MM.1S (cell line): ENCODE results near the gene TMEM82.

Experiments used
- DNase-seq: peaks from one replicate; pipeline ENCODE4 v3.0.0-alpha.2; 2015
- H2AFZ ChIP-seq: fragments of 300-600 bp; sonication (generic); 2 replicates; pipeline ENCODE4 v1.6.0; 2016; ENCODE audit warnings: antibody characterized with exemption, low read length
- H3F3A ChIP-seq: fragments of 300-600 bp; sonication (generic); 2 replicates; pipeline ENCODE4 v1.6.1; 2016; ENCODE audit warnings: mild to moderate bottlenecking, antibody characterized with exemption, low read length, moderate library complexity, mixed read lengths; ENCODE audit not compliant: insufficient read depth
- H3K27ac ChIP-seq: fragments of 300-600 bp; sonication (generic); 2 replicates; pipeline ENCODE4 v1.5.1; 2016; ENCODE audit warnings: mild to moderate bottlenecking, low read length
- H3K27me3 ChIP-seq: fragments of 300-600 bp; sonication (generic); replicated peaks from 2 replicates; pipeline ENCODE4 v1.6.0; 2016; ENCODE audit warnings: low read length; ENCODE audit not compliant: insufficient read depth
- H3K36me3 ChIP-seq: fragments of 300-600 bp; sonication (generic); replicated peaks from 2 replicates; pipeline ENCODE4 v1.6.1; 2016; ENCODE audit warnings: mild to moderate bottlenecking, low read length, mixed read lengths; ENCODE audit not compliant: insufficient read depth
- H3K4me1 ChIP-seq: fragments of 300-600 bp; sonication (generic); 2 replicates; pipeline ENCODE4 v1.6.1; 2016; ENCODE audit warnings: low read length, mixed read lengths
- H3K4me2 ChIP-seq: fragments of 300-600 bp; sonication (generic); 2 replicates; pipeline ENCODE4 v1.6.0; 2016; ENCODE audit warnings: low read depth, low read length
- H3K4me3 ChIP-seq: fragments of 300-600 bp; sonication (generic); 2 replicates; pipeline ENCODE4 v1.5.1; 2016; ENCODE audit warnings: low read length, mixed read lengths
- H3K79me2 ChIP-seq: fragments of 300-600 bp; sonication (generic); 2 replicates; pipeline ENCODE4 v1.6.1; 2016; ENCODE audit warnings: mixed run types, low read length, mixed read lengths
- H3K9ac ChIP-seq: fragments of 300-600 bp; sonication (generic); 2 replicates; pipeline ENCODE4 v1.6.1; 2016; ENCODE audit warnings: low read length, mixed read lengths
- H3K9me2 ChIP-seq: fragments of 300-600 bp; sonication (generic); replicated peaks from 2 replicates; pipeline ENCODE4 v1.6.1; 2016; ENCODE audit warnings: mild to moderate bottlenecking, low read length, mixed read lengths; ENCODE audit not compliant: insufficient read depth
- H3K9me3 ChIP-seq: fragments of 300-600 bp; sonication (generic); replicated peaks from 2 replicates; pipeline ENCODE4 v1.6.1; 2016; ENCODE audit warnings: mild to moderate bottlenecking, low read length, mixed read lengths; ENCODE audit not compliant: insufficient read depth
- H4K20me1 ChIP-seq: fragments of 300-600 bp; sonication (generic); 2 replicates; pipeline ENCODE4 v1.6.1; 2016; ENCODE audit warnings: mild to moderate bottlenecking, low read length, moderate library complexity, mixed read lengths; ENCODE audit not compliant: insufficient read depth
- CTCF ChIP-seq: fragments of 300-600 bp; sonication (generic); IDR thresholded peaks from 2 replicates; pipeline ENCODE4 v1.5.1; 2016; ENCODE audit warnings: antibody characterized with exemption, low read length, mixed read lengths
- EZH2 ChIP-seq: fragments of 300-600 bp; sonication (generic); optimal IDR thresholded peaks from 2 replicates; pipeline ENCODE3; 2017; ENCODE audit warnings: low read depth, mild to moderate bottlenecking, antibody characterized with exemption, low read length, mixed read lengths
- EZH2phosphoT487 ChIP-seq: fragments of 300-600 bp; sonication (generic); IDR thresholded peaks from 2 replicates; pipeline ENCODE4 v1.6.1; 2018; ENCODE audit warnings: antibody characterized with exemption, low read length

TMEM82 gene

GRCh38 chr1:15736038-15736891, 6.0 kb upstream of the TMEM82 start, which contains the start of gene SLC25A34:
TSS of gene SLC25A34 (plus strand) at chr1:15736258. CDS start at chr1:15736486, 228 bp downstream.
- Histone ChIP-seq H3K9ac (no peak within 1 kb of the TSS), H3F3A (no peaks in the 10 kb centered on the region), H4K20me1 (no peaks in the 10 kb centered on the region), H3K4me2 (no peak within 1 kb of the TSS), H3K27ac (no peak within 1 kb of the TSS), H3K79me2 (no peaks in the 10 kb centered on the region), H3K4me3 (no peak within 1 kb of the TSS), H3K27me3 (no peaks in the 10 kb centered on the region), H2AFZ (no peak within 1 kb of the TSS), H3K9me3 (no peaks in the 10 kb centered on the region), H3K4me1 (no peaks in the 10 kb centered on the region), H3K9me2 (no peaks in the 10 kb centered on the region), H3K36me3 (no peaks in the 10 kb centered on the region)
- no peak for DNase-seq
- TF ChIP-seq EZH2: no peak

GRCh38 chr1:15736892-15737261, 5.4 kb upstream of the TMEM82 start:
- Histone ChIP-seq H3K79me2 (no peaks in the 10 kb centered on the region), H3F3A (no peaks in the 10 kb centered on the region), H4K20me1 (no peaks in the 10 kb centered on the region), H3K4me1 (no peaks in the 10 kb centered on the region), H2AFZ (no peak overlapping the region), H3K4me3 (no peak overlapping the region), H3K27ac (no peak overlapping the region), H3K27me3 (no peaks in the 10 kb centered on the region), H3K9me2 (no peaks in the 10 kb centered on the region), H3K36me3 (no peaks in the 10 kb centered on the region), H3K9me3 (no peaks in the 10 kb centered on the region), H3K4me2 (no peak overlapping the region), H3K9ac (no peak overlapping the region)
- no peak for TF ChIP-seq EZH2phosphoT487
- no peak for TF ChIP-seq EZH2
- no peak for TF ChIP-seq CTCF
- DNase-seq: no peak

DNA sequence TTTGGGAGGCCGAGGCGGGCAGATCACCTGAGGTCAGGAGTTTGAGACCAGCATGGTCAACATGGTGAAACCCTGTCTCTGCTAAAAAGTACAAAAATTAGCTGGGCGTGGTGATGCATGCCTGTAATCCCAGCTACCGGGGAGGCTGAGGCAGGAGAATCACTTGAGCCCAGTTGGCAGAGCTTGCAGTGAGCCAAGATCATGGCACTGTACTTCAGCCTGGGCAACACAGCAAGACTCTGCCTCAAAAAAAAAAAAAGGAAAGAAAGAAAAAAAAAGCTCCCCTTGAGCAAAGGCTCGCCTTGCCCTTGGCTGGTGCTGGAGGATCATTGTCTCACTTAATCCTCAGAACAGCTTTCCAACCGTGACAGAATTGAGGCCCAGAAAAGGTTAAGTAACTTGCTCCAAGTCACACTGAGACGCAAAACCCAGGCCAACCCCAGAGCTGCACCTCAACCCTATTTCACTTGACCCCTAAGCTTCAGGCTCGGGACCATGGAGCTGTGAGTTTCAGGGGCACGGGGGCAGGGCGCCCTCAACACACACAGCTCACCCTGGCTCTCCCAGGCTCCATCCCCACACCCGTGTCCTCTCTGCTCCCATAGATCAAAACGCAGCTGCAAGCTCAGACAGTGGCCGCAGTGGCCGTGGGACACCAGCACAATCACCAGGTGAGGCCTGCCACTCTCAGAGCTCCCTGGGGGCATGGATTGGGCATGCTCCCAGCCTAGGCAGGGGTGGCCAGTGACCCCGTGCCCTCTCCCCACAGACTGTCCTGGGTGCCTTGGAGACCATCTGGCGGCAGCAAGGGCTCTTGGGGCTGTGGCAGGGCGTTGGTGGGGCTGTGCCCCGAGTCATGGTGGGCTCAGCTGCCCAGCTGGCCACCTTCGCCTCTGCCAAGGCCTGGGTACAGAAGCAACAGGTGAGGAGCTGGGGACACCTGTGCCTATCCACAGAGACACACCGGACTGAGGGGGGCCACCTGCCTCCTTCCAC, 4.7 kb upstream of the TMEM82 start:
- Histone ChIP-seq H3K36me3 (no peaks in the 10 kb centered on the region), H3K4me1 (no peaks in the 10 kb centered on the region), H3K27me3 (no peaks in the 10 kb centered on the region), H3F3A (no peaks in the 10 kb centered on the region), H3K4me2 (no peak overlapping the region), H3K27ac (no peak overlapping the region), H3K9me3 (no peaks in the 10 kb centered on the region), H4K20me1 (no peaks in the 10 kb centered on the region), H2AFZ (no peak overlapping the region), H3K4me3 (no peak overlapping the region), H3K79me2 (no peaks in the 10 kb centered on the region), H3K9me2 (no peaks in the 10 kb centered on the region), H3K9ac (no peak overlapping the region)
- TF ChIP-seq EZH2phosphoT487 (no peak), CTCF (no peak), EZH2 (no peak)
- no peak for DNase-seq
